Adrenal gland (tissue), 5 donors: ENCODE measurements around the gene ACAD11.

Experiments
- CTCF ChIP-seq, 6 experiments: fragments of 450-650 bp in 4 of 6; fragments of 200-600 bp in 2 of 6; sonication (generic) in 1 of 6; IDR thresholded peaks; 1 replicate in 5 of 6; 2 replicates in 1 of 6; pipeline versions ENCODE4 v1.5.1 to v1.8.0; 2016 to 2021; ENCODE audit warnings: antibody characterized with exemption in 6 of 6, mild to moderate bottlenecking in 2 of 6, moderate library complexity in 1 of 6
- POLR2A ChIP-seq, 2 donors: fragments of 450-650 bp; IDR thresholded peaks; one replicate each; pipeline ENCODE4 v1.6.1; 2017; ENCODE audit warnings: antibody characterized with exemption in 2 of 2, mild to moderate bottlenecking in 2 of 2, moderate library complexity in 1 of 2
- donor health status: DM: no; HTN: no; CAD: no.

- TF ChIP-seq CTCF (IDR thresholded peaks at IDR 0.05), result no peak
- no peak for TF ChIP-seq POLR2A (IDR thresholded peaks at IDR 0.05)
Measured at GRCh38 chr3:132539681-132540080, 119.9 kb downstream of the ACAD11 start.
